Iris pigment epithelial cell (primary cell): ENCODE measurements around the gene LBX2.
"Not testable (repeated sequence)": the region's sequence is repeated elsewhere in the genome, so short reads cannot be mapped to it uniquely, and the experiment has no call there.

Experiments used
- DNase-seq: peaks from one replicate; pipeline ENCODE4 v3.0.0-alpha.2; 2011; ENCODE audit warnings: low read depth

The LBX2 gene

GRCh38 chr2:74503506-74504475, 4.4 kb upstream of the LBX2 start:
- DNase-seq = no peak

GRCh38 chr2:74502720-74503505, 3.5 kb upstream of the LBX2 start:
- DNase-seq = peak; percentile 88

- peak; percentile 9 for DNase-seq
Observed at GRCh38 chr2:74502147-74502719, 2.8 kb upstream of the LBX2 start.

DNA sequence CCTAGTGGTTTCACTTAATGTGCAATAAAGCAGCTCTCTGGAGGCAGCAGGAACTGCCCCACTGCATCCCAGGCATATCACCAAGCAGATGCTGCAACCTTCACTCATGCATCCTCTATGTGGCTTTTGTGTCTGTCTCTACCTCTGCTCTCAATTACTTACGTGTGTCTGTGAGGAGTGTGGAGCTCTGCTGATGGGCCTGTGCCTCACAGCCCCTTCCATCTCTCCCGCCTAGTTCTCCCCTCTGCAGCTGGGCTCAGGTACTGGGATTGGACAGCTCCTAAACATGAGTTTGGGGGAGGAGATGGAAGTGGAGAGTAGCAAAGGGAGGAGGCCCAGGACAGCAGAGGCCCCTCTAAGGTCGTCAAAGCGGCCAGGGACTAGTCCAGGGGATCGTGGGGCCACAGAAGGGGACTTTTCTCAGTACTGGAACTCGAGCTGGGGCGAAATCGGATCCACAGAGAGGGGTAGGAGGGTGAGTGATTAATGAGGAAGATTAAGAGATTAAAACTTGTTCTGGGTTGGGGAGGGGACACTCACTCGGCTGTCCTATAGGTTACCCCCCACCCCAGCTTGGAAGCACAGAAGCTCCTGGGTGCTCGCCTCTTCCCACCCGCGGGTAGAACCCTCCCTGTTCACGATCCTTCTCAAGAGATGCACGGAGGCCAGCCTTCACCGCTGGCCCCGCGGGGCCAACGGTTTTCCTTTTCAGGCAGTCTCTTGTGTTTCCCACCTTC, 2.1 kb upstream of the LBX2 start:
- DNase-seq = no peak

- DNase-seq = no peak
Observed at GRCh38 chr2:74500578-74500946, 1.2 kb upstream of the LBX2 start.

DNA sequence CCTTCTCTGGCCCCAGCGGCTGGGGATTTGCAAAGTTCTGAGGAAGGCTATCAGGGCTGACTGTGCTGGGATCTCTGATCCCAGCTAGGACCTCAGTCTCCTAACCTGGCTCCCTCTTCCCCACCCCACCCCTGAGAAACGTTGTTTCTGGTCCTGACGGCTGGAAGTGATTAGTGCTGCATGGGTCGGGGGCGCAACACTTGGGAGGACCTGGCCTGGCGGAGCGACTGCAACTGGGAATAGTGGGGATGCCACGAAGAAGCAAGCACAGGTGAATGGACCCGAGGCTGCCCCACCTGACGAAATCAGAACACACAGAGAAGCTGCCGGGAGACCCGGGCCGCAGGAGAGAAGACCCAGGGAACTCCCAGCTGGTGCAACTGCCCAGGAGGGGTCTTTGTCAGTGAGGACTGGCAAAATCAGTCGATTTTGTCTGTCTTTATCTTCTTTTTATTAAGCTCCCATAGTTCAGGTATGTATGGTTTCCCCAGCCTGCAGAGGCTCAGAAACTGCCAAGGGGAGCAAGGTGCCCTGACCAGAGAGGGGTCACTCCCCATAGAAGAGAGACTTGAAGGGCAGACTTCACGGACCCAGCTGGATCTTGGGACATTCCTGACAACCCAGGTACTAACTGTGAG, 656 bp upstream of the LBX2 start:
- no peak for DNase-seq

- DNase-seq = peak; percentile 29
Observed at GRCh38 chr2:74498500-74499266, 720 bp downstream of the LBX2 start.

GRCh38 chr2:74497777-74498499, 1.5 kb downstream of the LBX2 start:
- peak; percentile 22 for DNase-seq

DNA sequence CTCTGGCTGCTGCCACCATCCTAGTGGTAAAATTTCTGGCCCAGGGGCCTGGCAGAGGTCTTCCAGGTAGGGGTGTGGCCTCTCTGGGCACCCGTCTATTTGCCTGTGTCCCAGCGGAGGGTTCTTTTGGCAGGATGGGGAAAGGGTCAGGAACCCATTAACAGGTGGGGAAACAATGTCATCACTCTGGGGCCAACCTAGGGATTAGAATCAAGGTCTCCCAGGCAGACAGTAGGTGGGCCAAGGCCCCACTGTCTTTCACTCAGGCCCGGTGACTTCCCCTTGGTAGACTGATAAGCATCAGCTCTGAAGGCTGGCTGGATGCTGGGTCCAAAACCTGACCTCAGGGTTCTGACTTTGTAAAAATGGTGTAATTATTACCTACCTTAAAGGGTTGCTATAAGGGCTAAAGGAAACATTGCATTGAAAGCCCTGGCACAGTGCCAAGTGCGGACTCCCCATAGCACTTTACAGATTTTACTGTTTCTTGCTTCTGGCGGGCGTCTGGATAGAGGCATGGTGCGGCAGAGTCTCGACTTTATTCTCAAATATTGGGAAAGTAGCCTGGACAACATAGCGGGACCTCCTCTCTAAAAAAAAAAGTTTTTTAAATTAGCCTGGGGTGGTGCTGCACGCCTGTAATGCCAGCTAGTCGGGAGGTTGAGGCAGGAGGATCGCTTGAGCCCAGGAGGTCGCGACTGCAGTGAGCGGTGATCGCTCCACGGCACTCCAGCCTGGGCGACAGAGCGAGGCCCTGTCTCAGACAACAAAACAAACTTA, 2.2 kb downstream of the LBX2 start:
- no peak for DNase-seq

DNA sequence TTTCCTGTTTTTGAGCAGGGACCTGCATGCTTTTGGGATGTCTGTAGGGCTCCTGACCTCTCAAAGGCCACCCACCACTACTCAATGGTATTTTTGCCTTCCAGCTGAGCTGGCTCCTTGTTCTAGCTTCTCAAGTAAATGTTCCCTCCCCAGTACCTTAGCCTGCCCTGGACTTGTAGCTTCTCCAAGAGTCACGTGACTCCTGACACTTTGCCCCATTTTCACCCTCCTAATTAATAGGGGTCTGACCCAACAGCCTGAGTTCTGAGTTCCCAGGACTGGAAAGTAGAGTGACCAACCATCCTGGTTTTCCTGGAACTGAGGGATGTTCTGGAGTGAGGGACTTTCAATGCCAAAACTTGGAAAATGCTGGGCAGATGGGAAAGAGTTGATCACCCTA, 4.0 kb downstream of the LBX2 start:
- DNase-seq = no peak

DNA sequence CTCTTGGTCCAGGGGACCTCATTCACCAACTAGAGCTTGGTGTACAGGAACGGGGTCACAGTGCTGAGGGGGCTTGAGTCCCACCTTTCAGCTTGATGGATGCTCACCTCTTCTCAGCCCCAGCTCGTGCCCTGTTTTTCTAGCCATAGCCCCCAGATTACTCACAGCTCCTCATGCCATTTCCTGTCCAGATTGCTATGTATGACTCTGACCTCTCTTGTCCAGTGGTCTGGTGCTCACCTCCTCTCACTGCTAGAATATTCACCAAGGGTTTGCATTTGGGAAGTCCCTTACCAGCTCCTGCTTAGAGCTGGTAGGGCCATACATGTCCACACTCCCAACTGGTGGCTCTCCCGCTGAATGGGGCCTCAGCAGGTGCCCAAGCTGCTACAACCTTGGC, 5.9 kb downstream of the LBX2 start:
- peak; percentile 10 for DNase-seq

- DNase-seq = no peak
Observed at GRCh38 chr2:74491648-74492544, 7.5 kb downstream of the LBX2 start.

DNA sequence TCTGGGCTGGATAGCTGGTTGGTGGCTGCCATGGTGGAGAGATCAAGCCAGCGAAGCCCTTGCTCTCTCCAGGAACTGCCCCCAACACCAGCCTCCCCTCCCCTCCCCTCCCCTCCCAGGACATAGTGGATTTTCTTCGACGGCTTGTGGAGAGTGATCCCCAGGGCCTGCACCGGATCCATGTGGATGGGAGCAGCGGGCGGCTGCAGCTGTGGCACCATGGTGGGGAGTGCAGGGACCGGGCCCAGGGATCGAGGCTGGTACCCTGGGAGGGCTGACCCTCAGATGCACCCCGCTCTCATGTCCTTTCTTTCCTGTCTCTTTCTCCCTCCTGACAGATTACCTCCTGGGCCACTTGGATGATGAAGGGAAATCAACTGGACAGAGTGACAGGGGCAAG, 9.5 kb downstream of the LBX2 start:
- DNase-seq = no peak

DNA sequence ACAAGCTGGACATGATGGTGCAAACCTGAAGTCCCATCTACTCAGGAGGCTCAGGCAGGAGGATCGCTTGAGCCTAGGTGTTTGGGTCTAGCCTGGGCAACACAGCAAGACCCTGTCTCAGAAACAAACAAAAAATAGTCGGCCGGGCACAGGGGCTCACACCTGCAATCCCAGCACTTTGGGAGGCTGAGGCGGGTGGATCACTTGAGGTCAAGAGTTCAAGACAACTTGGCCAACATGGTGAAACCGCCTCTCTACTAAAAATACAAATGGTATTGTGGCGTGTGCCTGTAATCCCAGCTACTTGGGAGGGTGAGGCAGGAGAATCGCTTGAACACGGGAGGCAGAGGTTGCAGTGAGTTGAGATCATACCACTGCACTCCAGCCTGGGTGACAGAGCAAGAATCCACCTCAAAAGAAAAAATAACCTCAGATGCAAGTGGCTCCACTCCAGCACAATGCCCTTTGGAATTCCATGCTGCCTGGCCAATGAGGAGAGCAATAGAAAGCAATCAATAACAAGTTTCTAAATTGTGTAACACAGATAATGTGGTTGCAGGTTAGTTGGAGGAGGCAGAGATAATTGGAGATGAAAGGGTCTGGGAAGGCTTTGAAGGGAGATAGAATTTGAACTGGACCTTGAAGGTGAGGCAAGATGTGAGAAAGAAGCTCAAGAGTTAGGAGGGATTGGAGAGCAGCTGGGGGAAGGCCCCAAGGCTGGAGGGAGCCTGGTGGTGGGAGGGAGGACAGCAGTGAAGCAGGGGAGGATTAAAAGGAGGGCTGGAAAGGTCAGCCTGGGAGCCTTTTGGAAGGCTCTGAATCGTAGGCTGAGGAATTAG, 10.5 kb downstream of the LBX2 start:
- no peak for DNase-seq

- no peak for DNase-seq
Observed at GRCh38 chr2:74486141-74486540, 13.3 kb downstream of the LBX2 start.

DNA sequence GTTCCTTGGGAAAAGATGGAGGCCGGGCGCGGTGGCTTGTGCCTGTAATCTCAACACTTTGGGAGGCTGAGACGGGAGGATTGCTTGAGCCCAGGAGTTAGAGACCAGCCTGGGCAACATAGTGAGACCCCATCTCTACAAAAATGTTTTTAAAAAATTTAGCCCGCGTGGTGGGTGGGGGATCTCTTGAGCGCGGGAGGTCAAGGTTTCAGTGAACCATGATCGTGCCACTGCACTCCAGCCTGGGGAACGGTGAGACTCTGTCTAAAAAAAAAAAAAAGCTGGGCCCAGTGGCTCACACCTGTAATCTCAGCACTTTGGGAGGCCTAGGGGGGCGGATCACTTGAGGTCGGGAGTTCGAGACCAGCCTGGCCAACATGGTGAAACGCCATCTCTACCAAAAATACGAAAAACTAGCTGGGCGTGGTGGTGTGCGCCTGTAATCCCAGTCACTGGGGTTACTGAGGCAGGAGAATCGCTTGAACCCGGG, 15.7 kb downstream of the LBX2 start:
- DNase-seq = not testable (repeated sequence)
